Activated T-cell treated with anti-CD3 and anti-CD28 coated beads, Interleukin-2, amount 50 U/mL, for 1 hour (primary cell): ENCODE data around the gene ADARB2.
"Not testable (repeated sequence)": the region's sequence is repeated elsewhere in the genome, so short reads cannot be mapped to it uniquely, and the experiment has no call there.

Experiments
- DNase-seq: peaks from one replicate; pipeline ENCODE4 v3.0.0-alpha.2; 2020

ADARB2 gene

GRCh38 chr10:1737222-1738061, at the start of gene ADARB2:
TSS of gene ADARB2 (minus strand) at chr10:1737525.
- no peak for DNase-seq

GRCh38 chr10:1785835-1786234, 48.5 kb upstream of the ADARB2 start:
- DNase-seq = no peak

GRCh38 chr10:1782841-1783240, 45.5 kb upstream of the ADARB2 start:
- DNase-seq = no peak

- no peak for DNase-seq
Measured at GRCh38 chr10:1779796-1780195, 42.5 kb upstream of the ADARB2 start.

- DNase-seq = no peak
Measured at GRCh38 chr10:1778375-1778969, 41.1 kb upstream of the ADARB2 start.

- DNase-seq = no peak
Measured at GRCh38 chr10:1776127-1776662, 38.9 kb upstream of the ADARB2 start.

- DNase-seq = no peak
Measured at GRCh38 chr10:1774796-1775195, 37.5 kb upstream of the ADARB2 start.

GRCh38 chr10:1773204-1773603, 35.9 kb upstream of the ADARB2 start:
- DNase-seq = not testable (repeated sequence)

GRCh38 chr10:1766049-1766448, 28.7 kb upstream of the ADARB2 start:
- no peak for DNase-seq

GRCh38 chr10:1762076-1762475, 24.8 kb upstream of the ADARB2 start:
- no peak for DNase-seq

- no peak for DNase-seq
Measured at GRCh38 chr10:1754506-1755153, 17.3 kb upstream of the ADARB2 start.

GRCh38 chr10:1752153-1752552, 14.8 kb upstream of the ADARB2 start:
- no peak for DNase-seq

GRCh38 chr10:1747590-1748157, 10.3 kb upstream of the ADARB2 start:
- DNase-seq = no peak

GRCh38 chr10:1746796-1747195, 9.5 kb upstream of the ADARB2 start:
- no peak for DNase-seq

- no peak for DNase-seq
Measured at GRCh38 chr10:1745780-1746456, 8.6 kb upstream of the ADARB2 start.

GRCh38 chr10:1744524-1744923, 7.2 kb upstream of the ADARB2 start:
- DNase-seq = no peak

GRCh38 chr10:1743141-1743540, 5.8 kb upstream of the ADARB2 start:
- no peak for DNase-seq

- no peak for DNase-seq
Measured at GRCh38 chr10:1741450-1741849, 4.1 kb upstream of the ADARB2 start.

GRCh38 chr10:1739751-1740150, 2.4 kb upstream of the ADARB2 start:
- DNase-seq = no peak

GRCh38 chr10:1738950-1739349, 1.6 kb upstream of the ADARB2 start:
- DNase-seq = no peak

- DNase-seq = no peak
Measured at GRCh38 chr10:1736972-1737221, 428 bp downstream of the ADARB2 start.

- no peak for DNase-seq
Measured at GRCh38 chr10:1736144-1736971, 967 bp downstream of the ADARB2 start.
